Measurements from ENCODE around the gene MYOT. TPM values are rescaled to one million over a fixed set of nuclear protein-coding genes. Genes with fewer than 3 reads are reported as not detected.

MYOT gene
- total RNA-seq, 1 experiment from 2014 or later = not detected

- TF ChIP-seq, protein P1, sequence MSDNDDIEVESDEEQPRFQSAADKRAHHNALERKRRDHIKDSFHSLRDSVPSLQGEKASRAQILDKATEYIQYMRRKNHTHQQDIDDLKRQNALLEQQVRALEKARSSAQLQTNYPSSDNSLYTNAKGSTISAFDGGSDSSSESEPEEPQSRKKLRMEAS (CRISPR knock-in tag; IDR thresholded peaks at IDR 0.05) = peak; percentile 89
- TF ChIP-seq ZNF281 (CRISPR knock-in tag; IDR thresholded peaks at IDR 0.05) (no peak), FOXJ3 (CRISPR knock-in tag; IDR thresholded peaks at IDR 0.05; ENCODE audit: borderline replicate concordance) (no peak), OVOL2 (CRISPR knock-in tag; IDR thresholded peaks at IDR 0.05; ENCODE audit: borderline replicate concordance) (no peak), FOXK1 (CRISPR knock-in tag; IDR thresholded peaks at IDR 0.05) (peak; percentile 50; the same call in 1 of the 2 replicates), ZNF232 (CRISPR knock-in tag; IDR thresholded peaks at IDR 0.05) (peak; percentile 73), SP1 (CRISPR knock-in tag; conservative IDR thresholded peaks at IDR 0.05) (peak; percentile 70), ETV6 (CRISPR knock-in tag; IDR thresholded peaks at IDR 0.05) (peak; percentile 65; the same call in 1 of the 2 replicates), KAT7 (CRISPR knock-in tag; IDR thresholded peaks at IDR 0.05; ENCODE audit: borderline replicate concordance) (0 out of 2 replicates have a peak, but pooled peaks have one; percentile 27), CBFB (CRISPR knock-in tag; IDR thresholded peaks at IDR 0.05; ENCODE audit: low read depth) (no peak), ZNF423 (CRISPR knock-in tag; IDR thresholded peaks at IDR 0.05) (no peak), ZNF416 (CRISPR knock-in tag; IDR thresholded peaks at IDR 0.05) (no peak), ZNF121 (CRISPR knock-in tag; IDR thresholded peaks at IDR 0.05) (no peak; the same call in 1 of the 2 replicates), ELF4 (CRISPR knock-in tag; IDR thresholded peaks at IDR 0.05; ENCODE audit: low read depth) (no peak)
- TF ChIP-seq, protein P2, sequence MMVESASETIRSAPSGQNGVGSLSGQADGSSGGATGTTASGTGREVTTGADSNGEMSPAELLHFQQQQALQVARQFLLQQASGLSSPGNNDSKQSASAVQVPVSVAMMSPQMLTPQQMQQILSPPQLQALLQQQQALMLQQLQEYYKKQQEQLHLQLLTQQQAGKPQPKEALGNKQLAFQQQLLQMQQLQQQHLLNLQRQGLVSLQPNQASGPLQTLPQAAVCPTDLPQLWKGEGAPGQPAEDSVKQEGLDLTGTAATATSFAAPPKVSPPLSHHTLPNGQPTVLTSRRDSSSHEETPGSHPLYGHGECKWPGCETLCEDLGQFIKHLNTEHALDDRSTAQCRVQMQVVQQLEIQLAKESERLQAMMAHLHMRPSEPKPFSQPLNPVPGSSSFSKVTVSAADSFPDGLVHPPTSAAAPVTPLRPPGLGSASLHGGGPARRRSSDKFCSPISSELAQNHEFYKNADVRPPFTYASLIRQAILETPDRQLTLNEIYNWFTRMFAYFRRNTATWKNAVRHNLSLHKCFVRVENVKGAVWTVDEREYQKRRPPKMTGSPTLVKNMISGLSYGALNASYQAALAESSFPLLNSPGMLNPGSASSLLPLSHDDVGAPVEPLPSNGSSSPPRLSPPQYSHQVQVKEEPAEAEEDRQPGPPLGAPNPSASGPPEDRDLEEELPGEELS (CRISPR knock-in tag; IDR thresholded peaks at IDR 0.05) = no peak
- TF ChIP-seq, protein P3, sequence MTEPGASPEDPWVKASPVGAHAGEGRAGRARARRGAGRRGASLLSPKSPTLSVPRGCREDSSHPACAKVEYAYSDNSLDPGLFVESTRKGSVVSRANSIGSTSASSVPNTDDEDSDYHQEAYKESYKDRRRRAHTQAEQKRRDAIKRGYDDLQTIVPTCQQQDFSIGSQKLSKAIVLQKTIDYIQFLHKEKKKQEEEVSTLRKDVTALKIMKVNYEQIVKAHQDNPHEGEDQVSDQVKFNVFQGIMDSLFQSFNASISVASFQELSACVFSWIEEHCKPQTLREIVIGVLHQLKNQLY (CRISPR knock-in tag; IDR thresholded peaks at IDR 0.05) = no peak
These were observed 21.5 kb downstream of the MYOT start, which contains the start of gene PKD2L2 (continued) for GRCh38 chr5:137888863-137889759.

- CTCF ChIA-PET = interaction anchor here (3.5 kb wide), 1 partner anchor 112 kb away, joined by 20 read pairs; no protein-coding TSS in a partner anchor
- no peaks in the 10 kb centered on the region for H3K27me3 Mint-ChIP-seq (ENCODE audit: low read depth)
- no peaks in the 10 kb centered on the region for H3K36me3 Mint-ChIP-seq
- no peak overlapping the region for H3K27ac Mint-ChIP-seq
- H3K9me3 Mint-ChIP-seq = 0 out of 2 replicates have a peak, but pooled peaks cover 3% of the 10 kb centered on the region
- peaks cover 13% of the 10 kb centered on the region for H3K4me1 Mint-ChIP-seq
- no peak overlapping the region for H3K4me3 Mint-ChIP-seq
- no peak for DNase-seq (ENCODE audit: low spot score)
- no peak for ATAC-seq
- POLR2A ChIA-PET = interaction anchor here (0.7 kb wide), 1 partner anchor 137 kb away, joined by 3 read pairs; no protein-coding TSS in a partner anchor
- no peak for TF ChIP-seq SMAD4 (CRISPR knock-in tag; IDR thresholded peaks at IDR 0.05)
- TF ChIP-seq ZNF512 (CRISPR knock-in tag; IDR thresholded peaks at IDR 0.05; ENCODE audit: borderline replicate concordance) = no peak
- no peak for TF ChIP-seq SOX15 (CRISPR knock-in tag; IDR thresholded peaks at IDR 0.05)
- no peak for TF ChIP-seq RORB (CRISPR knock-in tag; IDR thresholded peaks at IDR 0.05)
- TF ChIP-seq CREB1 (CRISPR knock-in tag; IDR thresholded peaks at IDR 0.05) = no peak
- no peak for TF ChIP-seq ZBTB21 (CRISPR knock-in tag; IDR thresholded peaks at IDR 0.05; ENCODE audit: borderline replicate concordance)
- TF ChIP-seq, protein P4, sequence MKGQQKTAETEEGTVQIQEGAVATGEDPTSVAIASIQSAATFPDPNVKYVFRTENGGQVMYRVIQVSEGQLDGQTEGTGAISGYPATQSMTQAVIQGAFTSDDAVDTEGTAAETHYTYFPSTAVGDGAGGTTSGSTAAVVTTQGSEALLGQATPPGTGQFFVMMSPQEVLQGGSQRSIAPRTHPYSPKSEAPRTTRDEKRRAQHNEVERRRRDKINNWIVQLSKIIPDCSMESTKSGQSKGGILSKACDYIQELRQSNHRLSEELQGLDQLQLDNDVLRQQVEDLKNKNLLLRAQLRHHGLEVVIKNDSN (CRISPR knock-in tag; IDR thresholded peaks at IDR 0.05) = no peak
- TF ChIP-seq, protein P5, sequence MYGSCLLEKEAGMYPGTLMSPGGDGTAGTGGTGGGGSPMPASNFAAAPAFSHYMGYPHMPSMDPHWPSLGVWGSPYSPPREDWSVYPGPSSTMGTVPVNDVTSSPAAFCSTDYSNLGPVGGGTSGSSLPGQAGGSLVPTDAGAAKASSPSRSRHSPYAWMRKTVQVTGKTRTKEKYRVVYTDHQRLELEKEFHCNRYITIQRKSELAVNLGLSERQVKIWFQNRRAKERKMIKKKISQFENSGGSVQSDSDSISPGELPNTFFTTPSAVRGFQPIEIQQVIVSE (CRISPR knock-in tag; IDR thresholded peaks at IDR 0.05; ENCODE audit: borderline replicate concordance) = no peak
- TF ChIP-seq TEAD1 (CRISPR knock-in tag; IDR thresholded peaks at IDR 0.05) = no peak
- TF ChIP-seq, protein P6, sequence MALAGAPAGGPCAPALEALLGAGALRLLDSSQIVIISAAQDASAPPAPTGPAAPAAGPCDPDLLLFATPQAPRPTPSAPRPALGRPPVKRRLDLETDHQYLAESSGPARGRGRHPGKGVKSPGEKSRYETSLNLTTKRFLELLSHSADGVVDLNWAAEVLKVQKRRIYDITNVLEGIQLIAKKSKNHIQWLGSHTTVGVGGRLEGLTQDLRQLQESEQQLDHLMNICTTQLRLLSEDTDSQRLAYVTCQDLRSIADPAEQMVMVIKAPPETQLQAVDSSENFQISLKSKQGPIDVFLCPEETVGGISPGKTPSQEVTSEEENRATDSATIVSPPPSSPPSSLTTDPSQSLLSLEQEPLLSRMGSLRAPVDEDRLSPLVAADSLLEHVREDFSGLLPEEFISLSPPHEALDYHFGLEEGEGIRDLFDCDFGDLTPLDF (CRISPR knock-in tag; IDR thresholded peaks at IDR 0.05) = no peak
- no peak for TF ChIP-seq NR3C1 (CRISPR knock-in tag; conservative IDR thresholded peaks at IDR 0.05; ENCODE audit: low read depth)
These were observed 23.2 kb downstream of the MYOT start for GRCh38 chr5:137890845-137891244.
